Measurements from ENCODE around the gene TBC1D22B. TPM values are rescaled to one million over a fixed set of nuclear protein-coding genes. Genes with fewer than 3 reads are reported as not detected.

The TBC1D22B gene
- total and polyA plus RNA-seq, 9 of the 15 experiments (the other 6 are each of a cell fraction or from before 2014, with no cell fraction given): 4.8 to 24.2 (median 13.5) TPM

DNA sequence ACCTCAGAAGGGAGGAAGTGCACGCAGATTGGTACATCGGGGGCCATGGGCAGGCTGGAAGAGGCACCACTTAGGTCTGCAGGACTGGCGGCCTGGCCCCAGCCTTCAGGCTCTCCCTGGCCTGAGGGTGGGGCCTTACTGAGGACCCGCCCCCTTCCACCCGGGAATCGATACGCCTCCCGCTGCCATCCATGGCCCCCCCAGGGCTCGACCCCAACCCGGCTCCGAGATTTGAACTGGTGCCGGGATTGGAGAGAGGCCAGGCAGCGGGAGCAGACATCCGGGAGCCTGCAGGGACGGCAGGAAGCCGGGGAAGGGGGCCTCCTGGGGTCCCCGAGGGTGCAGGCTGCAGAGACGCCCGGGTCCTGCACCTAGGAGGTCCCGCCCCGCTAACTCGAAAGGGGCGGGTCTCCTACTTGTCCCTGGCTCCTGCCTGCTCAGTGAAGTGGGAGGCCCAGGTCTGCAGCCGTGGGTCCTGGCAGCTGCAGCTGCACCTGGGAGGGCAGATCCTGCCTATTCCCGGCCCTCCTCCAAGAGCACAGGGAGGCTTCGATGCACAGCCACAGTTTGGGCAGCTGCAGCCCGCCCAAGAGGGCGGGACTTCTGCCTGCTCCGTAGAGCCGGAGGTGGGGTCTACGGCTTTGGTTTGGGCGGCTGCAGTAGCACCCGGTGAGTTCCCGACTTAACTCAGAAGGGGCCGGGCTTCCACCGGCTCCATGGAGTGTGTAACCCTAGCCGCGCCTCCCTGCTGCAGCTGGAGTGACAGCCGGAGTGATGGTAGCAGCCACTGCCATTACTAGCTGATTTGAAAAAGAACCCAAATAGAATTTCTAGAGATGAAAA, 35.2 kb upstream of the TBC1D22B start (continued):
- TF ChIP-seq RFX7 (CRISPR knock-in tag; IDR thresholded peaks at IDR 0.05) (no peak), MCM3 (IDR thresholded peaks at IDR 0.05) (no peak), SMARCC2 (IDR thresholded peaks at IDR 0.05; ENCODE audit: low read depth) (no peak), ZBTB1 (CRISPR knock-in tag; IDR thresholded peaks at IDR 0.05; ENCODE audit: borderline replicate concordance, low read depth) (0 out of 2 replicates have a peak, but pooled peaks have one; percentile 34), TEAD4 (IDR thresholded peaks at IDR 0.05; ENCODE audit: low read length) (peak; percentile 9; the same call in 1 of the 2 replicates), TEAD4 (CRISPR knock-in tag; IDR thresholded peaks at IDR 0.05; ENCODE audit: borderline replicate concordance) (no peak), SMAD3 (CRISPR knock-in tag; conservative IDR thresholded peaks at IDR 0.05) (no peak), PHB2 (IDR thresholded peaks at IDR 0.05; ENCODE audit: low read depth) (no peak), CXXC5 (CRISPR knock-in tag; IDR thresholded peaks at IDR 0.05) (peak; percentile 44), JUND (IDR thresholded peaks at IDR 0.05; ENCODE audit: borderline replicate concordance, low read depth, low read length) (peak; percentile 59; the same call in 1 of the 2 replicates), JUND (tag; IDR thresholded peaks at IDR 0.05; ENCODE audit: borderline replicate concordance, low read depth, low read length) (no peak; the same call in 2 of the 3 replicates), KLF13 (tag; IDR thresholded peaks at IDR 0.05; ENCODE audit: borderline replicate concordance, low read depth) (0 out of 2 replicates have a peak, but pooled peaks have one; percentile 22)
- TF ChIP-seq, protein P1, sequence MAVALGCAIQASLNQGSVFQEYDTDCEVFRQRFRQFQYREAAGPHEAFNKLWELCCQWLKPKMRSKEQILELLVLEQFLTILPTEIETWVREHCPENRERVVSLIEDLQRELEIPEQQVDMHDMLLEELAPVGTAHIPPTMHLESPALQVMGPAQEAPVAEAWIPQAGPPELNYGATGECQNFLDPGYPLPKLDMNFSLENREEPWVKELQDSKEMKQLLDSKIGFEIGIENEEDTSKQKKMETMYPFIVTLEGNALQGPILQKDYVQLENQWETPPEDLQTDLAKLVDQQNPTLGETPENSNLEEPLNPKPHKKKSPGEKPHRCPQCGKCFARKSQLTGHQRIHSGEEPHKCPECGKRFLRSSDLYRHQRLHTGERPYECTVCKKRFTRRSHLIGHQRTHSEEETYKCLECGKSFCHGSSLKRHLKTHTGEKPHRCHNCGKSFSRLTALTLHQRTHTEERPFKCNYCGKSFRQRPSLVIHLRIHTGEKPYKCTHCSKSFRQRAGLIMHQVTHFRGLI (CRISPR knock-in tag; IDR thresholded peaks at IDR 0.05): no peak
- TF ChIP-seq, protein P2, sequence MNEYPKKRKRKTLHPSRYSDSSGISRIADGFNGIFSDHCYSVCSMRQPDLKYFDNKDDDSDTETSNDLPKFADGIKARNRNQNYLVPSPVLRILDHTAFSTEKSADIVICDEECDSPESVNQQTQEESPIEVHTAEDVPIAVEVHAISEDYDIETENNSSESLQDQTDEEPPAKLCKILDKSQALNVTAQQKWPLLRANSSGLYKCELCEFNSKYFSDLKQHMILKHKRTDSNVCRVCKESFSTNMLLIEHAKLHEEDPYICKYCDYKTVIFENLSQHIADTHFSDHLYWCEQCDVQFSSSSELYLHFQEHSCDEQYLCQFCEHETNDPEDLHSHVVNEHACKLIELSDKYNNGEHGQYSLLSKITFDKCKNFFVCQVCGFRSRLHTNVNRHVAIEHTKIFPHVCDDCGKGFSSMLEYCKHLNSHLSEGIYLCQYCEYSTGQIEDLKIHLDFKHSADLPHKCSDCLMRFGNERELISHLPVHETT (CRISPR knock-in tag; conservative IDR thresholded peaks at IDR 0.05 in 1 of 2, IDR thresholded peaks at IDR 0.05 in 1 of 2): no peak
- TF ChIP-seq, protein P3, sequence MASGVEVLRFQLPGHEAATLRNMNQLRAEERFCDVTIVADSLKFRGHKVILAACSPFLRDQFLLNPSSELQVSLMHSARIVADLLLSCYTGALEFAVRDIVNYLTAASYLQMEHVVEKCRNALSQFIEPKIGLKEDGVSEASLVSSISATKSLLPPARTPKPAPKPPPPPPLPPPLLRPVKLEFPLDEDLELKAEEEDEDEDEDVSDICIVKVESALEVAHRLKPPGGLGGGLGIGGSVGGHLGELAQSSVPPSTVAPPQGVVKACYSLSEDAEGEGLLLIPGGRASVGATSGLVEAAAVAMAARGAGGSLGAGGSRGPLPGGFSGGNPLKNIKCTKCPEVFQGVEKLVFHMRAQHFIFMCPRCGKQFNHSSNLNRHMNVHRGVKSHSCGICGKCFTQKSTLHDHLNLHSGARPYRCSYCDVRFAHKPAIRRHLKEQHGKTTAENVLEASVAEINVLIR (CRISPR knock-in tag; IDR thresholded peaks at IDR 0.05): no peak
- TF ChIP-seq, protein P4, sequence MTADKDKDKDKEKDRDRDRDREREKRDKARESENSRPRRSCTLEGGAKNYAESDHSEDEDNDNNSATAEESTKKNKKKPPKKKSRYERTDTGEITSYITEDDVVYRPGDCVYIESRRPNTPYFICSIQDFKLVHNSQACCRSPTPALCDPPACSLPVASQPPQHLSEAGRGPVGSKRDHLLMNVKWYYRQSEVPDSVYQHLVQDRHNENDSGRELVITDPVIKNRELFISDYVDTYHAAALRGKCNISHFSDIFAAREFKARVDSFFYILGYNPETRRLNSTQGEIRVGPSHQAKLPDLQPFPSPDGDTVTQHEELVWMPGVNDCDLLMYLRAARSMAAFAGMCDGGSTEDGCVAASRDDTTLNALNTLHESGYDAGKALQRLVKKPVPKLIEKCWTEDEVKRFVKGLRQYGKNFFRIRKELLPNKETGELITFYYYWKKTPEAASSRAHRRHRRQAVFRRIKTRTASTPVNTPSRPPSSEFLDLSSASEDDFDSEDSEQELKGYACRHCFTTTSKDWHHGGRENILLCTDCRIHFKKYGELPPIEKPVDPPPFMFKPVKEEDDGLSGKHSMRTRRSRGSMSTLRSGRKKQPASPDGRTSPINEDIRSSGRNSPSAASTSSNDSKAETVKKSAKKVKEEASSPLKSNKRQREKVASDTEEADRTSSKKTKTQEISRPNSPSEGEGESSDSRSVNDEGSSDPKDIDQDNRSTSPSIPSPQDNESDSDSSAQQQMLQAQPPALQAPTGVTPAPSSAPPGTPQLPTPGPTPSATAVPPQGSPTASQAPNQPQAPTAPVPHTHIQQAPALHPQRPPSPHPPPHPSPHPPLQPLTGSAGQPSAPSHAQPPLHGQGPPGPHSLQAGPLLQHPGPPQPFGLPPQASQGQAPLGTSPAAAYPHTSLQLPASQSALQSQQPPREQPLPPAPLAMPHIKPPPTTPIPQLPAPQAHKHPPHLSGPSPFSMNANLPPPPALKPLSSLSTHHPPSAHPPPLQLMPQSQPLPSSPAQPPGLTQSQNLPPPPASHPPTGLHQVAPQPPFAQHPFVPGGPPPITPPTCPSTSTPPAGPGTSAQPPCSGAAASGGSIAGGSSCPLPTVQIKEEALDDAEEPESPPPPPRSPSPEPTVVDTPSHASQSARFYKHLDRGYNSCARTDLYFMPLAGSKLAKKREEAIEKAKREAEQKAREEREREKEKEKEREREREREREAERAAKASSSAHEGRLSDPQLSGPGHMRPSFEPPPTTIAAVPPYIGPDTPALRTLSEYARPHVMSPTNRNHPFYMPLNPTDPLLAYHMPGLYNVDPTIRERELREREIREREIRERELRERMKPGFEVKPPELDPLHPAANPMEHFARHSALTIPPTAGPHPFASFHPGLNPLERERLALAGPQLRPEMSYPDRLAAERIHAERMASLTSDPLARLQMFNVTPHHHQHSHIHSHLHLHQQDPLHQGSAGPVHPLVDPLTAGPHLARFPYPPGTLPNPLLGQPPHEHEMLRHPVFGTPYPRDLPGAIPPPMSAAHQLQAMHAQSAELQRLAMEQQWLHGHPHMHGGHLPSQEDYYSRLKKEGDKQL (CRISPR knock-in tag; IDR thresholded peaks at IDR 0.05; ENCODE audit: borderline replicate concordance): no peak
